Activated CD4-positive, alpha-beta memory T cell treated with anti-CD3 and anti-CD28 coated beads, Interleukin-2, amount 10 ng/mL, durations not matched to agents 7 days and 5 days (primary cell): ENCODE results near the gene DIDO1. TPM values are rescaled to one million over a fixed set of nuclear protein-coding genes. Genes with fewer than 3 reads are reported as not detected.
A peak's percentile ranks its signal among the peaks of the same experiment; 100 is the strongest.

ENCODE experiments used
- CTCF ChIA-PET: fragments of 350-600 bp; sonication (Branson Sonifier 250); formaldehyde crosslinking; loops from one replicate; lab custom pipeline; 2021; ENCODE audit warnings: antibody characterized with exemption, inconsistent platforms; lab: Charles Lee
- POLR2A ChIA-PET: fragments of 350-600 bp; sonication (Branson Sonifier 250); formaldehyde crosslinking; loops from one replicate; lab custom pipeline; 2021; ENCODE audit warnings: antibody characterized with exemption; lab: Charles Lee
- DNase-seq: peaks from one replicate; pipeline ENCODE4 v3.0.0-alpha.2; 2020
- H3K27ac Mint-ChIP-seq: one replicate; pipeline ENCODE4 v1.8.0; 2021; ENCODE audit warnings: mild to moderate bottlenecking, mixed read lengths
- H3K27me3 Mint-ChIP-seq: one replicate; pipeline ENCODE4 v1.8.0; 2021; ENCODE audit warnings: mixed read lengths
- H3K36me3 Mint-ChIP-seq: one replicate; pipeline ENCODE4 v1.8.0; 2021; ENCODE audit warnings: low read depth, mixed read lengths
- H3K4me1 Mint-ChIP-seq: one replicate; pipeline ENCODE4 v1.8.0; 2021; ENCODE audit warnings: mixed read lengths
- H3K4me3 Mint-ChIP-seq: one replicate; pipeline ENCODE4 v1.8.0; 2021; ENCODE audit warnings: mild to moderate bottlenecking, mixed read lengths
- H3K9me3 Mint-ChIP-seq: one replicate; pipeline ENCODE4 v1.8.0; 2021; ENCODE audit warnings: mixed read lengths
- total RNA-seq, 2 experiments: library from RNA; stranded (reverse); gene quantifications; one replicate each; pipeline ENCODE4 v1.2.3, GENCODE V29; 2021

The DIDO1 gene
- total RNA-seq, result 10 to 100 TPM; 62.2 to 66.2 TPM

DNA sequence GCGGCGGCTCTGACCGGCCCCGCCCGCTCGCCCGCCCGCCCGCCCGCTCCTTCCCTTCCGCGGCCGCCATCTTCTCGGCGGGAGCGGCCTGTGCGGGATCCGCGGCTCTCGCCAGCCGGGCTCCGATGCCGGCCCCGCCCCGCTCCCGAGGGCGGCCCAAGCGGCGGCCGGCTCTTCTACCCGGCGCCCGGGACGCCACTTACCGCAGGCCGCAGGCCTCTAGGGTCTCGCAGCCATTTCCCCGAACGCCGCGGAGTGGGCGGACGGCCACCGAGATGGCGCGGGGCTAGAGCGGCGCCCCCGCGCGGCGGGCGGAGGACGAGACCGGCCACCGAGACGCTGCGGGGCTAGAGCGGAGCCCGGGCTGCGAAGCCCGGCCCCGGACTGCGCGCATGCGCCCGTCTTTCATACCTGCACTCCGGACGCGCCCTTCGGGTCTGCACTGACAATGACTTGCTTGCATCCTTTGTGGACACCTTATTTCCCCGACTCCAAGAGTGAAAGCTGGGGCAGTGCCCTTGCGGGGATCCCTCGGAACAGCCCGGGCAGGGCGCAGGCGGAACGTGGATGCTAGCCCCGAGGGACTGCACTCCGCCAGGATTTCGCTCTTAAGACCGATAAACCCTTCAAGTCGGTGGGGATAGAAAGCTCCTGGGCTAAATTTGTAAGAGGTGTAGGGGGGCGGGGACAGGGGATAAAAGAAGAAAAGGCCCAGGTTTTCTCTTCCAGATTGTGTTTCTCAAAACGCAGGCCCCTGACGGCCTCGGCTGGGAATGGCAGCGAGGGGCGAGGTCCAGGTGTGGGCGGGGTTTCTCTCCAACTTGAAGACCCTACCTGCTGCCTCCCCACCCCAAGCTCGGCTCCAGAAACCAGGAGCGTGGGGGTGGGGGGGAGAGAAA lies at the start of gene DIDO1:
DIDO1 (minus strand) TSS at position 277 of the 899 bp plus-strand sequence.
- Mint-ChIP-seq H3K4me3 (peak within 1 kb of the TSS; percentile 96), H3K27ac (peak within 1 kb of the TSS; percentile 97), H3K27me3 (no peaks in the 10 kb centered on the region), H3K36me3 (peaks cover 22% of the 10 kb centered on the region), H3K4me1 (peaks cover 77% of the 10 kb centered on the region), H3K9me3 (no peaks in the 10 kb centered on the region)
- POLR2A ChIA-PET, result interaction anchor here (0.7 to 13.7 kb wide), 11 partner anchors 10 to 540 kb away, joined by 3 to 230 read pairs (median 6); partner anchors contain the start of genes GID8 and RPS21
- peak; percentile 90 for DNase-seq
- CTCF ChIA-PET, result interaction anchor here (0.6 to 2.0 kb wide), 6 partner anchors 9 to 33 kb away, joined by 3 to 16 read pairs (median 4); partner anchors contain the start of gene GID8

- Mint-ChIP-seq H3K9me3 (no peaks in the 10 kb centered on the region), H3K27me3 (peaks cover 70% of the 10 kb centered on the region), H3K27ac (no peak overlapping the region), H3K4me3 (no peak overlapping the region), H3K4me1 (peaks cover 45% of the 10 kb centered on the region), H3K36me3 (no peaks in the 10 kb centered on the region)
- no peak for DNase-seq
- POLR2A ChIA-PET, result interaction anchor here (1.4 kb wide), 1 partner anchor 34 kb away, joined by 3 read pairs; no protein-coding TSS in a partner anchor
- CTCF ChIA-PET, result no interaction called here
Observed at GRCh38 chr20:62975251-62975760, 49.0 kb upstream of the DIDO1 start.

GRCh38 chr20:62972845-62973745 lies 46.8 kb upstream of the DIDO1 start:
- no peak overlapping the region for H3K4me3 Mint-ChIP-seq
- H3K9me3 Mint-ChIP-seq, result no peaks in the 10 kb centered on the region
- ChIA-PET CTCF (interaction anchor here (0.7 to 3.8 kb wide), 22 partner anchors 8 to 242 kb away, joined by 3 to 30 read pairs (median 4); partner anchors contain the start of gene GID8), POLR2A (interaction anchor here (1.0 to 1.9 kb wide), 6 partner anchors 10 to 36 kb away, joined by 3 to 7 read pairs (median 4); partner anchors contain the start of genes BHLHE23 and GID8)
- H3K27ac Mint-ChIP-seq, result no peak overlapping the region
- H3K36me3 Mint-ChIP-seq, result no peaks in the 10 kb centered on the region
- peaks cover 29% of the 10 kb centered on the region for H3K4me1 Mint-ChIP-seq
- DNase-seq, result no peak
- H3K27me3 Mint-ChIP-seq, result peaks cover 51% of the 10 kb centered on the region

GRCh38 chr20:62971950-62972844 lies 45.9 kb upstream of the DIDO1 start:
- ChIA-PET POLR2A (interaction anchor here (1.0 to 1.9 kb wide), 6 partner anchors 10 to 37 kb away, joined by 3 to 7 read pairs (median 4); partner anchors contain the start of genes BHLHE23 and GID8), CTCF (interaction anchor here (0.7 to 3.8 kb wide), 22 partner anchors 9 to 243 kb away, joined by 3 to 30 read pairs (median 4); partner anchors contain the start of gene GID8)
- Mint-ChIP-seq H3K27me3 (peaks cover 48% of the 10 kb centered on the region), H3K36me3 (no peaks in the 10 kb centered on the region), H3K4me1 (peaks cover 20% of the 10 kb centered on the region), H3K9me3 (no peaks in the 10 kb centered on the region), H3K4me3 (no peak overlapping the region), H3K27ac (no peak overlapping the region)
- DNase-seq, result peak; percentile 87

GRCh38 chr20:62971211-62971949 lies 45.1 kb upstream of the DIDO1 start:
- ChIA-PET CTCF (interaction anchor here (1.2 to 3.8 kb wide), 4 partner anchors 13 to 38 kb away, joined by 4 to 30 read pairs (median 6); no protein-coding TSS in a partner anchor), POLR2A (no interaction called here)
- Mint-ChIP-seq H3K27ac (no peak overlapping the region), H3K4me3 (no peak overlapping the region), H3K4me1 (peaks cover 16% of the 10 kb centered on the region), H3K9me3 (no peaks in the 10 kb centered on the region), H3K27me3 (peaks cover 44% of the 10 kb centered on the region), H3K36me3 (no peaks in the 10 kb centered on the region)
- no peak for DNase-seq

DNA sequence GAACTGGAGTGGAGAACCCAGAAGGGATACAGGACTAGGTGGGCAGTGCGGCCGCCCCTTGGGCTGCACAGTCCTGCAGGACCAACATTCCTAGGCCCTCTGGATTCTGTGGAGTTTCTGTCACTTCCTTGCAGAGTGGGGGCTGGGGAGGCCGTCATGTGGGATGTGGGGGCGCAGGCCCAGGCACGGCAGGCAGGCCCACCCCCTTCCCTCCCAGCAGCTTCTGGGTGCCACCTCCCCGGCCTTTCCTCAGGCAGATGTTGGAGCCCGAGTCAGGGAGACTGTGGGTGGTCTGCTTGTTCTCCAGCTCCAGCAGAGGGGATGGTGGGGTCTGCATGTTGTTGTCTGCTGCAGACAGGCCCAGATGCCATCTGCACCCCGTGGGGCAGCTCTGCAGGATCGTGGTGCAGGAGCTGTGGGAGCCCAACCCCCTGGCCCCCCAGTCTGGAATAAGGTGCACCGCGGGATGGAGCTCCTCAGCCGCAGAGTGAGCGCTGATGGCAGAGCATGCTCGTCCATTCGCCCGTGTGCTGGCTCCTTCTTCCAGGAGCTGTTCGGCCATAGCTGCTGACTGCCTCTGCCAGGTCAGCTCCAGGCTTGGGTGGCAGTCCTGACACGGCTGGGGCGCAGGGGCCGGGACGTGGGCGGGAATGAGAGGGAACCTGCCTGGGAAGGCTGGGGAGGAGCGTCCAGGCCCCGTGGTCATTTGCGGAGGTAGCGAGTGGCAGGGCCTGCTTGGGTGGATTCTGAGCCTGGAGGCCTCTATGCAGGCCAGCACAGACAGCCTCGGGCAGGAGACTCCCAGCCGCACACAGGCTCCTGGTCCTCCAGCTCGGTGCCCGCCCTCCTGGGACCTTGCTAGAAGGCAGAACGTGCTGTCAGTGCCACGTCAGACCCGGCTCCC lies 44.3 kb upstream of the DIDO1 start:
- ChIA-PET CTCF (interaction anchor here (1.6 to 3.8 kb wide), 2 partner anchors 32 to 39 kb away, joined by 4 to 30 read pairs; no protein-coding TSS in a partner anchor), POLR2A (no interaction called here)
- no peaks in the 10 kb centered on the region for H3K36me3 Mint-ChIP-seq
- no peak overlapping the region for H3K27ac Mint-ChIP-seq
- peaks cover 38% of the 10 kb centered on the region for H3K27me3 Mint-ChIP-seq
- peaks cover 13% of the 10 kb centered on the region for H3K4me1 Mint-ChIP-seq
- no peak overlapping the region for H3K4me3 Mint-ChIP-seq
- DNase-seq, result no peak
- no peaks in the 10 kb centered on the region for H3K9me3 Mint-ChIP-seq

GRCh38 chr20:62969939-62970306 lies 43.6 kb upstream of the DIDO1 start:
- H3K27ac Mint-ChIP-seq, result no peak overlapping the region
- peaks cover 13% of the 10 kb centered on the region for H3K4me1 Mint-ChIP-seq
- ChIA-PET CTCF (interaction anchor here (1.6 to 3.8 kb wide), 2 partner anchors 33 to 39 kb away, joined by 4 to 30 read pairs; no protein-coding TSS in a partner anchor), POLR2A (no interaction called here)
- no peaks in the 10 kb centered on the region for H3K9me3 Mint-ChIP-seq
- no peak overlapping the region for H3K4me3 Mint-ChIP-seq
- DNase-seq, result no peak
- peaks cover 34% of the 10 kb centered on the region for H3K27me3 Mint-ChIP-seq
- H3K36me3 Mint-ChIP-seq, result no peaks in the 10 kb centered on the region

DNA sequence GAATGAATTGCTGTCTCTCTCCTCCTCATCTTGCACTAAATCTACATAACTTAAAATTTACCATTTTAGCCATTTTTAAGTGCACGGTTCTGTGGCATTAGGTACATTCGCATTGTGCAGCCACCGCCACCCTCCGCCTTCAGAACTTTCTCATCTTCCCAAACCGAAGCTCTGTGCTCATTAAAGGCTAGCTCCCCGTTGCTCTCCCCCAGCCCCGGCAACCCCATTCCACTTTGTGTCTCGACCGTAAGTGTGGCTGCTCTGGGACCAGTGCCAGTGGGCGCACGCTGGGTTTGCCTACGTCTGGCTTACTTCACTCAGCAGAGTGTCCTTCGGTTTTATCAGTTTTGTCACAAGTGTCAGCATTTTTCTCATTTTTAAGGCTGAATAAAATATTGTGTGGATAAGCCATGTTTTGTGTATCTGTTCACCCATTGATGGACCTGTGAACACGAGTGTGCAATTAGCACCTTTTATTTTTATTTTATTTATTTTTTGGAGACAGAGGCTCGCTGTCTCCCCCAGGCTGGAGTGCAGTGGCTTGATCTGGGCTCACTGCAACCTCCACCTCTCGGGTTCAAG lies 43.0 kb upstream of the DIDO1 start:
- H3K36me3 Mint-ChIP-seq, result no peaks in the 10 kb centered on the region
- ChIA-PET POLR2A (no interaction called here), CTCF (no interaction called here)
- DNase-seq, result no peak
- H3K27ac Mint-ChIP-seq, result no peak overlapping the region
- H3K4me1 Mint-ChIP-seq, result peaks cover 13% of the 10 kb centered on the region
- H3K4me3 Mint-ChIP-seq, result no peak overlapping the region
- H3K27me3 Mint-ChIP-seq, result peaks cover 28% of the 10 kb centered on the region
- H3K9me3 Mint-ChIP-seq, result no peaks in the 10 kb centered on the region

DNA sequence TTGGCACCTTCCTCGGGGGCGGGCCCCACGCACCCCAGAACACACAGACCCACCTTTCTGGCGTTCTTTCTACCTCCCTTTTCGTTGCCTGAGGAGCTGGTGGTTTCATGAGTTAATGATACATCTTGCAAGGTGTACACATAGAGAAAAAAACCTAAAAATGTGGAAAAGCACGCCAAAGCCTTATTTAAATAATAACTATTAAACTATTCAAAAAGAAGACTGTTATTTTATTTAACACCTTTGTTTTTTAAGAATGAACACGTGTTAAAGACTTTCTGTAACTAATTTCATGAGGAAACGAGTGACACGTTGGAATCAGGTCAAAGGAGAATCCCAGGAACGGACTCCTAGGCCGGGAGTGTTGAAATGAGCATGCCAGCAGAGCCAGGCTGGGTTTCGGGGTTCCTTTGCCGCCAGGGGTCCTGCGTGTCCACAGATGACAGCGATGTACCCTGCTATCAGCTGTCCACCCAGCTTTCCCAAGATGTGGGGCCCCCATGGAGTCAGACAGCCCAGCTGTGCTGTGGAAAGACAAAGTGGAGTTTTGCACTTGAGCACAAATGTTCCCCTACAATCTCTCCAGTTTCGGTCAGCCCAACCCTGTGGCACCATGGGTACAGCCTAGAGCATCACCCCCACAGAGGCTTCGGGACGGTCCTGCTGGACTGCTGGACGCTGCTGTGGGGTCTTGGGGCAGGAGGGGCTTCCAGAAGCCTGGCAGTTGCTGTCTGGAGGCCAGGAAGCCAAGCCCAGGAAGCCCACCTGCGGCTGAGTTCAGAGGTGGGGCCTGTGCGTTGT lies 42.3 kb upstream of the DIDO1 start:
- DNase-seq, result no peak
- Mint-ChIP-seq H3K27ac (no peak overlapping the region), H3K27me3 (peaks cover 21% of the 10 kb centered on the region), H3K4me1 (peaks cover 13% of the 10 kb centered on the region), H3K4me3 (no peak overlapping the region), H3K9me3 (no peaks in the 10 kb centered on the region), H3K36me3 (no peaks in the 10 kb centered on the region)
- POLR2A ChIA-PET, result no interaction called here
- CTCF ChIA-PET, result no interaction called here
